ENCODE data around the gene UBE2F. TPM values are rescaled to one million over a fixed set of nuclear protein-coding genes. Genes with fewer than 3 reads are reported as not detected.
"Not testable (repeated sequence)": the region's sequence is repeated elsewhere in the genome, so short reads cannot be mapped to it uniquely, and the experiment has no call there.

UBE2F gene
- total and polyA plus RNA-seq, 7 donors = 50.7 to 115 (median 67.8) TPM

GRCh38 chr2:238055841-238056240 is 89.0 kb downstream of the UBE2F start:
- Histone ChIP-seq H3K27ac (no peak overlapping the region), H3K9me3 (no peaks in the 10 kb centered on the region), H3K4me1 (peaks cover 0 to 9% (median 8%) of the 10 kb centered on the region in 4 donors), H3K4me3 (no peak overlapping the region), H3K27me3 (peaks cover 0 to 3% (median 0%) of the 10 kb centered on the region in 3 donors), H3K36me3 (no peaks in the 10 kb centered on the region)
- intact Hi-C loops (cut with DNase I) = no loop called here
- DNase-seq = no peak
- TF ChIP-seq POLR2AphosphoS5 (IDR thresholded peaks at IDR 0.05) (no peak), CTCF (IDR thresholded peaks at IDR 0.05) (no peak)
- WGBS, 2 donors = 58 to 62% methylated on average over 3 of the region's 3 CpGs

GRCh38 chr2:238057696-238058575 is 91.1 kb downstream of the UBE2F start:
- H3K4me3 ChIP-seq; intact Hi-C loops (cut with DNase I); DNase-seq; H3K9me3 ChIP-seq; H3K27ac ChIP-seq; H3K27me3 ChIP-seq; H3K36me3 ChIP-seq: not testable (repeated sequence)
- peaks cover 0 to 25% (median 16%) of the 10 kb centered on the region in 4 donors for H3K4me1 ChIP-seq
- 93 to 94% methylated on average over 44 of the region's 44 CpGs for WGBS, 2 donors

- H3K4me1 ChIP-seq = peaks cover 0 to 25% (median 16%) of the 10 kb centered on the region in 4 donors
- 95% methylated on average over 3 of the region's 3 CpGs for WGBS, 2 donors
- H3K4me3 ChIP-seq = peak overlapping the region in 1 of 4 donors; percentile 72
Measured at GRCh38 chr2:238059505-238059904, 92.7 kb downstream of the UBE2F start.

GRCh38 chr2:238060096-238060541 is 93.3 kb downstream of the UBE2F start:
- peaks cover 0 to 25% (median 16%) of the 10 kb centered on the region in 4 donors for H3K4me1 ChIP-seq
- H3K36me3 ChIP-seq = peaks cover 0 to 7% (median 3%) of the 10 kb centered on the region in 4 donors
- WGBS, 2 donors = 2 to 3% methylated on average over 18 of the region's 18 CpGs
- no peaks in the 10 kb centered on the region for H3K27me3 ChIP-seq
- peak overlapping the region; percentile 84 to 96 (median 94) for H3K27ac ChIP-seq
- TF ChIP-seq POLR2AphosphoS5 (IDR thresholded peaks at IDR 0.05) (no peak), CTCF (IDR thresholded peaks at IDR 0.05) (no peak), EP300 (IDR thresholded peaks at IDR 0.05) (no peak), POLR2A (IDR thresholded peaks at IDR 0.05) (no peak)
- intact Hi-C loops (cut with DNase I) = loop anchor here (2.0 to 5.0 kb wide), 4 partner anchors 93 to 202 kb away; partner anchors contain the start of genes RAMP1 and UBE2F
- H3K9me3 ChIP-seq = no peaks in the 10 kb centered on the region
- no peak for DNase-seq
- H3K4me3 ChIP-seq = peak overlapping the region; percentile 72 to 91 (median 82)

More at GRCh38 chr2:238059505-238059904, 92.7 kb downstream of the UBE2F start:
- intact Hi-C loops (cut with DNase I) = no loop called here
- Histone ChIP-seq H3K9me3 (no peaks in the 10 kb centered on the region), H3K27ac (no peak overlapping the region), H3K36me3 (peaks cover 0 to under 1% (median 0%) of the 10 kb centered on the region in 4 donors), H3K27me3 (peaks cover 0 to 3% (median 0%) of the 10 kb centered on the region in 3 donors)
- DNase-seq = no peak
- TF ChIP-seq POLR2A (IDR thresholded peaks at IDR 0.05) = no peak
- TF ChIP-seq EP300 (IDR thresholded peaks at IDR 0.05) = no peak
- no peak for TF ChIP-seq CTCF (IDR thresholded peaks at IDR 0.05)
- no peak for TF ChIP-seq POLR2AphosphoS5 (IDR thresholded peaks at IDR 0.05)
